ENCODE data around the gene PRPF40B. TPM values are rescaled to one million over a fixed set of nuclear protein-coding genes. Genes with fewer than 3 reads are reported as not detected.
"Not testable (repeated sequence)": the region's sequence is repeated elsewhere in the genome, so short reads cannot be mapped to it uniquely, and the experiment has no call there.

The PRPF40B gene
- total RNA-seq, 4 donors from 2014 or later = 14.6 to 24.0 (median 18.3) TPM

- Histone ChIP-seq H3K4me1 (no peaks in the 10 kb centered on the region), H3K9me3 (peaks cover 0 to 8% (median 0%) of the 10 kb centered on the region in 3 donors), H3K27ac (no peak overlapping the region), H3K27me3 (peaks cover 4% of the 10 kb centered on the region), H3K36me3 (no peaks in the 10 kb centered on the region), H3K4me3 (no peak overlapping the region)
- ATAC-seq = no peak
- WGBS, 2 donors (ENCODE audit: low coverage in 1 of 2) = no CpG with 5 or more reads among the region's 2 CpGs
- TF ChIP-seq EP300 (IDR thresholded peaks at IDR 0.05) (no peak), POLR2A (IDR thresholded peaks at IDR 0.05) (no peak), POLR2AphosphoS5 (IDR thresholded peaks at IDR 0.05) (no peak), CTCF (IDR thresholded peaks at IDR 0.05) (no peak)
Measured at GRCh38 chr12:49609059-49609874, 14.1 kb upstream of the PRPF40B start.

- Histone ChIP-seq H3K9me3 (peaks cover 0 to 8% (median 0%) of the 10 kb centered on the region in 3 donors), H3K36me3 (no peaks in the 10 kb centered on the region), H3K27me3 (peaks cover 4% of the 10 kb centered on the region), H3K27ac (no peak overlapping the region), H3K4me3 (no peak overlapping the region), H3K4me1 (no peaks in the 10 kb centered on the region)
- WGBS, 2 donors (ENCODE audit: low coverage in 1 of 2) = no CpG with 5 or more reads among the region's 1 CpG
- no peak for ATAC-seq
- TF ChIP-seq POLR2AphosphoS5 (IDR thresholded peaks at IDR 0.05) = no peak
- no peak for TF ChIP-seq EP300 (IDR thresholded peaks at IDR 0.05)
- no peak for TF ChIP-seq POLR2A (IDR thresholded peaks at IDR 0.05)
- TF ChIP-seq CTCF (IDR thresholded peaks at IDR 0.05) = no peak
Measured at GRCh38 chr12:49609875-49610154, 13.5 kb upstream of the PRPF40B start.

- H3K9me3 ChIP-seq, H3K27me3 ChIP-seq, ATAC-seq, H3K4me3 ChIP-seq, H3K27ac ChIP-seq, H3K4me1 ChIP-seq, H3K36me3 ChIP-seq: not testable (repeated sequence)
- 95 to 97% methylated on average over 3 to 4 of the region's 4 CpGs for WGBS, 2 donors (ENCODE audit: low coverage in 1 of 2)
Measured at GRCh38 chr12:49610785-49611184, 12.6 kb upstream of the PRPF40B start.

GRCh38 chr12:49612210-49612609, 11.2 kb upstream of the PRPF40B start:
- Histone ChIP-seq H3K27me3 (peaks cover 4% of the 10 kb centered on the region), H3K36me3 (no peaks in the 10 kb centered on the region), H3K9me3 (peaks cover 0 to 8% (median 0%) of the 10 kb centered on the region in 3 donors), H3K4me1 (no peaks in the 10 kb centered on the region), H3K4me3 (no peak overlapping the region), H3K27ac (no peak overlapping the region)
- ATAC-seq = no peak
- TF ChIP-seq CTCF (IDR thresholded peaks at IDR 0.05) (no peak), POLR2AphosphoS5 (IDR thresholded peaks at IDR 0.05) (no peak)

- Histone ChIP-seq H3K36me3 (no peaks in the 10 kb centered on the region), H3K4me3 (no peak overlapping the region), H3K27me3 (peaks cover 4% of the 10 kb centered on the region), H3K27ac (no peak overlapping the region), H3K4me1 (no peaks in the 10 kb centered on the region), H3K9me3 (peaks cover 0 to 2% (median 0%) of the 10 kb centered on the region in 3 donors)
- no peak for ATAC-seq
- 94 to 98% methylated on average over 2 to 7 of the region's 7 CpGs for WGBS, 2 donors (ENCODE audit: low coverage in 1 of 2)
- TF ChIP-seq EP300 (IDR thresholded peaks at IDR 0.05) (no peak), POLR2AphosphoS5 (IDR thresholded peaks at IDR 0.05) (no peak), CTCF (IDR thresholded peaks at IDR 0.05) (no peak), POLR2A (IDR thresholded peaks at IDR 0.05) (no peak)
Measured at GRCh38 chr12:49615725-49616124, 7.6 kb upstream of the PRPF40B start.
